ENCODE measurements around the gene RALB. TPM values are rescaled to one million over a fixed set of nuclear protein-coding genes. Genes with fewer than 3 reads are reported as not detected.

The RALB gene
- total RNA-seq, 1 experiment from 2014 or later: 17.1 TPM

- Mint-ChIP-seq H3K4me3 (no peak overlapping the region), H3K36me3 (no peaks in the 10 kb centered on the region), H3K4me1 (peaks cover 3% of the 10 kb centered on the region; the same call in 1 of the 2 replicates), H3K27me3 (ENCODE audit: low read depth) (peaks cover 49% of the 10 kb centered on the region), H3K27ac (no peak overlapping the region), H3K9me3 (no peaks in the 10 kb centered on the region)
- TF ChIP-seq AFF4 (CRISPR knock-in tag; IDR thresholded peaks at IDR 0.05; ENCODE audit: borderline replicate concordance) (no peak), ZNF512 (CRISPR knock-in tag; IDR thresholded peaks at IDR 0.05; ENCODE audit: borderline replicate concordance) (no peak), PRDM15 (CRISPR knock-in tag; IDR thresholded peaks at IDR 0.05) (no peak), RELA (CRISPR knock-in tag; IDR thresholded peaks at IDR 0.05; ENCODE audit: borderline replicate concordance) (no peak), ZNF671 (CRISPR knock-in tag; IDR thresholded peaks at IDR 0.05) (no peak), NR1H2 (CRISPR knock-in tag; IDR thresholded peaks at IDR 0.05) (no peak), SOX15 (CRISPR knock-in tag; IDR thresholded peaks at IDR 0.05) (no peak), HMGA2 (CRISPR knock-in tag; IDR thresholded peaks at IDR 0.05) (no peak), TP53 (CRISPR knock-in tag; IDR thresholded peaks at IDR 0.05) (no peak), ZBTB21 (CRISPR knock-in tag; IDR thresholded peaks at IDR 0.05; ENCODE audit: borderline replicate concordance) (no peak)
- DNase-seq (ENCODE audit: low spot score) (no peak), ATAC-seq (no peak)
- CTCF ChIA-PET: no interaction called here
- POLR2A ChIA-PET: no interaction called here
Observed at GRCh38 chr2:120316528-120317179, 64.0 kb downstream of the RALB start.

- CTCF ChIA-PET: no interaction called here
- H3K27me3 Mint-ChIP-seq (ENCODE audit: low read depth): peaks cover 44% of the 10 kb centered on the region
- H3K4me1 Mint-ChIP-seq: peaks cover 3% of the 10 kb centered on the region; the same call in 1 of the 2 replicates
- POLR2A ChIA-PET: no interaction called here
- no peak overlapping the region for H3K4me3 Mint-ChIP-seq
- no peaks in the 10 kb centered on the region for H3K36me3 Mint-ChIP-seq
- ATAC-seq: no peak
- no peak for DNase-seq (ENCODE audit: low spot score)
- no peak overlapping the region for H3K27ac Mint-ChIP-seq
- H3K9me3 Mint-ChIP-seq: no peaks in the 10 kb centered on the region
- no peak for TF ChIP-seq CREB1 (CRISPR knock-in tag; IDR thresholded peaks at IDR 0.05)
- TF ChIP-seq FOXP4 (CRISPR knock-in tag; IDR thresholded peaks at IDR 0.05): no peak
- TF ChIP-seq ZNF671 (CRISPR knock-in tag; IDR thresholded peaks at IDR 0.05): no peak
- TF ChIP-seq, protein P1, sequence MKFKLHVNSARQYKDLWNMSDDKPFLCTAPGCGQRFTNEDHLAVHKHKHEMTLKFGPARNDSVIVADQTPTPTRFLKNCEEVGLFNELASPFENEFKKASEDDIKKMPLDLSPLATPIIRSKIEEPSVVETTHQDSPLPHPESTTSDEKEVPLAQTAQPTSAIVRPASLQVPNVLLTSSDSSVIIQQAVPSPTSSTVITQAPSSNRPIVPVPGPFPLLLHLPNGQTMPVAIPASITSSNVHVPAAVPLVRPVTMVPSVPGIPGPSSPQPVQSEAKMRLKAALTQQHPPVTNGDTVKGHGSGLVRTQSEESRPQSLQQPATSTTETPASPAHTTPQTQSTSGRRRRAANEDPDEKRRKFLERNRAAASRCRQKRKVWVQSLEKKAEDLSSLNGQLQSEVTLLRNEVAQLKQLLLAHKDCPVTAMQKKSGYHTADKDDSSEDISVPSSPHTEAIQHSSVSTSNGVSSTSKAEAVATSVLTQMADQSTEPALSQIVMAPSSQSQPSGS (CRISPR knock-in tag; IDR thresholded peaks at IDR 0.05; ENCODE audit: borderline replicate concordance, low read depth): no peak
- TF ChIP-seq ZNF317 (CRISPR knock-in tag; IDR thresholded peaks at IDR 0.05; ENCODE audit: borderline replicate concordance, low read depth): no peak
- TF ChIP-seq SOX15 (CRISPR knock-in tag; IDR thresholded peaks at IDR 0.05): no peak
- TF ChIP-seq ZNF512 (CRISPR knock-in tag; IDR thresholded peaks at IDR 0.05; ENCODE audit: borderline replicate concordance): no peak
- TF ChIP-seq E2F1 (CRISPR knock-in tag; IDR thresholded peaks at IDR 0.05): no peak
- TF ChIP-seq NR2C2 (CRISPR knock-in tag; IDR thresholded peaks at IDR 0.05): no peak
- no peak for TF ChIP-seq NFYB (CRISPR knock-in tag; conservative IDR thresholded peaks at IDR 0.05; ENCODE audit: low read depth)
- TF ChIP-seq MLX (CRISPR knock-in tag; IDR thresholded peaks at IDR 0.05): no peak
Observed at GRCh38 chr2:120317180-120317533, 64.5 kb downstream of the RALB start.
